Ovary (tissue), 9 donors: ENCODE measurements around the gene MFGE8. TPM values are rescaled to one million over a fixed set of nuclear protein-coding genes. Genes with fewer than 3 reads are reported as not detected.

Experiments
- DNase-seq, 5 donors: peaks; one replicate each; pipeline ENCODE4 v3.0.0-alpha.2; 2019 to 2020
- H3K27ac ChIP-seq, 2 donors: fragments of 200-600 bp; one replicate each; pipeline versions ENCODE4 v1.5.1 to v1.8.0; 2019 to 2022
- H3K27me3 ChIP-seq: fragments of 200-600 bp; one replicate; pipeline ENCODE4 v1.8.0; 2022
- H3K36me3 ChIP-seq: fragments of 200-600 bp; sonication (generic); one replicate; pipeline ENCODE4 v1.5.1; 2019
- H3K4me1 ChIP-seq: one replicate; pipeline ENCODE4 v1.8.1; 2013; ENCODE audit warnings: mild to moderate bottlenecking, moderate library complexity; ENCODE audit not compliant: insufficient read depth
- H3K4me3 ChIP-seq: fragments of 200-600 bp; sonication (generic); one replicate; pipeline ENCODE4 v1.5.1; 2017
- H3K9me3 ChIP-seq, 2 donors: fragments of 200-600 bp in 1 of 2; sonication (generic) in 1 of 2; one replicate each; pipeline versions ENCODE4 v1.5.1 to v1.8.1; 2013 to 2019; ENCODE audit warnings: mild to moderate bottlenecking in 1 of 2, moderate library complexity in 1 of 2
- EP300 ChIP-seq: sonication (generic); formaldehyde crosslinking; IDR thresholded peaks from one replicate; pipeline ENCODE4 v1.6.1; 2017; ENCODE audit warnings: antibody characterized with exemption
- POLR2A ChIP-seq: fragments of 450-650 bp; IDR thresholded peaks from one replicate; pipeline ENCODE4 v1.6.1; 2017; ENCODE audit warnings: antibody characterized with exemption, mild to moderate bottlenecking, moderate library complexity
- WGBS, 3 donors: extraction: QIAGEN DNeasy Blood & Tissue Kit in 1 of 3; methylation state at CpG; one replicate each; pipeline versions ENCODE4 v1.1.5 to v1.1.7; 2013 to 2017; 5-methylcytosine and 5-hydroxymethylcytosine counted together
- intact Hi-C, 4 donors: fragments of 100-400 bp; cut with DNase I; formaldehyde crosslinking; loops; one replicate each; pipeline versions ENCODE4 v1.11.0 to v1.15.1; 2022 to 2023
- polyA plus RNA-seq, 2 donors: library from polyadenylated mRNA; stranded (reverse); fragments of 200-250 nt in 1 of 2; fragments of 350-450 nt in 1 of 2; fragmentation: Illumina TruSeq in 1 of 2; extraction: RNeasy Lipid Tissue Mini Kit (QIAGEN cat#74804) in 1 of 2; gene quantifications; one replicate each; pipeline ENCODE4 v1.2.3, GENCODE V29; 2013 to 2014
- total RNA-seq, 7 donors: library from RNA; depleted of rRNA in 2 of 7; stranded (reverse); fragments of >200 nt in 2 of 7; fragmentation: NEBNext Ultra II Directional in 3 of 7; extraction: Animal tissue kit (Norgen Biotek cat#: 25700) in 3 of 7; gene quantifications; one replicate each; pipeline versions ENCODE4 v1.1.0 to v1.2.4, GENCODE V29; 2016 to 2023
- TF ChIP-seq, protein P1 (sequence below), 3 donors: fragments of 450-650 bp in 2 of 3; fragments of 200-600 bp in 1 of 3; IDR thresholded peaks; one replicate each; pipeline versions ENCODE4 v1.5.1 to v1.8.0; 2016 to 2022; ENCODE audit warnings: antibody characterized with exemption in 3 of 3, mild to moderate bottlenecking in 1 of 3
- donor health status: DM: no; HTN: no; CAD: no; lungs with moderate emphysema.
- donor health status: DM: no; HTN: no; CAD: no.
- donor health status: Bipolar disorder and iron deficiency.
- donor health status: DM: yes; HTN: yes; CAD: no.
- donor health status: DM: no; HTN: no; CAD: no.
- donor health status: DM: yes; HTN: yes; CAD: no.

Gene MFGE8
- total and polyA plus RNA-seq, 9 donors = 193 to 383 (median 213) TPM

- intact Hi-C loops = no loop called here
- Histone ChIP-seq H3K27me3 (no peaks in the 10 kb centered on the region), H3K36me3 (no peaks in the 10 kb centered on the region), H3K27ac (no peak overlapping the region), H3K9me3 (no peaks in the 10 kb centered on the region), H3K4me3 (no peak overlapping the region), H3K4me1 (no peaks in the 10 kb centered on the region)
- no peak for DNase-seq
- WGBS, 3 donors = 70 to 84% (median 79%) methylated on average over 7 of the region's 7 CpGs
- TF ChIP-seq EP300 (no peak), POLR2A (no peak)
- TF ChIP-seq, protein P1, sequence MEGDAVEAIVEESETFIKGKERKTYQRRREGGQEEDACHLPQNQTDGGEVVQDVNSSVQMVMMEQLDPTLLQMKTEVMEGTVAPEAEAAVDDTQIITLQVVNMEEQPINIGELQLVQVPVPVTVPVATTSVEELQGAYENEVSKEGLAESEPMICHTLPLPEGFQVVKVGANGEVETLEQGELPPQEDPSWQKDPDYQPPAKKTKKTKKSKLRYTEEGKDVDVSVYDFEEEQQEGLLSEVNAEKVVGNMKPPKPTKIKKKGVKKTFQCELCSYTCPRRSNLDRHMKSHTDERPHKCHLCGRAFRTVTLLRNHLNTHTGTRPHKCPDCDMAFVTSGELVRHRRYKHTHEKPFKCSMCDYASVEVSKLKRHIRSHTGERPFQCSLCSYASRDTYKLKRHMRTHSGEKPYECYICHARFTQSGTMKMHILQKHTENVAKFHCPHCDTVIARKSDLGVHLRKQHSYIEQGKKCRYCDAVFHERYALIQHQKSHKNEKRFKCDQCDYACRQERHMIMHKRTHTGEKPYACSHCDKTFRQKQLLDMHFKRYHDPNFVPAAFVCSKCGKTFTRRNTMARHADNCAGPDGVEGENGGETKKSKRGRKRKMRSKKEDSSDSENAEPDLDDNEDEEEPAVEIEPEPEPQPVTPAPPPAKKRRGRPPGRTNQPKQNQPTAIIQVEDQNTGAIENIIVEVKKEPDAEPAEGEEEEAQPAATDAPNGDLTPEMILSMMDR (IDR thresholded peaks at IDR 0.05) = no peak
Observed at GRCh38 chr15:88956263-88956662, 43.1 kb upstream of the MFGE8 start.

GRCh38 chr15:88954431-88955277 is 41.5 kb upstream of the MFGE8 start:
- Histone ChIP-seq H3K27me3 (no peaks in the 10 kb centered on the region), H3K36me3 (no peaks in the 10 kb centered on the region), H3K4me1 (no peaks in the 10 kb centered on the region), H3K4me3 (no peak overlapping the region), H3K9me3 (no peaks in the 10 kb centered on the region), H3K27ac (no peak overlapping the region)
- intact Hi-C loops = no loop called here
- 57 to 67% (median 65%) methylated on average over 15 of the region's 15 CpGs for WGBS, 3 donors
- DNase-seq = no peak
- TF ChIP-seq, protein P1 (IDR thresholded peaks at IDR 0.05) = no peak
- no peak for TF ChIP-seq POLR2A
- TF ChIP-seq EP300 = no peak

- 87 to 93% (median 90%) methylated on average over 6 of the region's 6 CpGs for WGBS, 3 donors
- H3K4me1 ChIP-seq = no peaks in the 10 kb centered on the region
Observed at GRCh38 chr15:88950600-88951160, 37.5 kb upstream of the MFGE8 start.

DNA sequence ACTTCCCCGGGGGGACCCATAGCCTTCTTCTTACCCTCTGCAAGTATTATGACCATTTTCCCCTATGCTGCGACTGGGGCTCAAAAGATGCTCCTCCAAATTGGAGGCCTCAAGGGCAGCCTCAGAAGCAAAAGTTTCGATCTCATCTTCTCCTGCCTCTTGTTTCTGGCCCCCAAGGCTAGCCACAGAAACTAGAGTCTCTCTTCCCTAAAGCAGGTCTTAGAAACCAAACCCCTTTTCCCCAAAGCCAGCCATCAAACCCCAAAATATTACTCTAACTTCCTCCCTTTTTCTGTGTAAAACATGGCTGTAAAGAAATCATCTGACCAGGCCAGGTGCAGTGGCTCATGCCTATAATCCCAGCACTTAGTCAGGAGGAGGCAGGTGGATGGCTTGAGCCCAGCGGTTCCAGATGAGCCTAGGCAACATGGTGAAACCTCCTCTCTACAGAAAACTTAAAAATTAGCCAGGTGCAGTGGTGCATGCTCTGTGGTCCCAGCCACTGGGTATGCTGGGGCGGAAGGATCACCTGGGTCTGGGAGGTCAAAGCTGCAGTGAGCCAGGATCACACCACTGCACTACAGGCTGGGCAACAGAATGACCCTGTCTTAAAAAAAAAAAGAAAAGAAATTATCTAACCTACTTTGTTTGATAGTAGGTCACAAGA is 36.7 kb upstream of the MFGE8 start:
- TF ChIP-seq, protein P1 (IDR thresholded peaks at IDR 0.05) = no peak
- TF ChIP-seq EP300 (no peak), POLR2A (no peak)
- no peaks in the 10 kb centered on the region for H3K9me3 ChIP-seq
- no peak for DNase-seq
- no peaks in the 10 kb centered on the region for H3K36me3 ChIP-seq
- intact Hi-C loops = no loop called here
- no peaks in the 10 kb centered on the region for H3K27me3 ChIP-seq
- H3K27ac ChIP-seq = no peak overlapping the region
- H3K4me1 ChIP-seq = no peaks in the 10 kb centered on the region
- WGBS, 3 donors = 88 to 93% (median 92%) methylated on average over 5 of the region's 5 CpGs
- no peak overlapping the region for H3K4me3 ChIP-seq

More at GRCh38 chr15:88950600-88951160, 37.5 kb upstream of the MFGE8 start:
- H3K36me3 ChIP-seq = no peaks in the 10 kb centered on the region
- H3K27me3 ChIP-seq = no peaks in the 10 kb centered on the region
- no peak overlapping the region for H3K4me3 ChIP-seq
- TF ChIP-seq, protein P1 (IDR thresholded peaks at IDR 0.05) = no peak
- intact Hi-C loops = no loop called here
- DNase-seq = no peak
- H3K27ac ChIP-seq = no peak overlapping the region
- H3K9me3 ChIP-seq = no peaks in the 10 kb centered on the region
